Suprapubic skin (tissue), 3 donors: ENCODE results near the gene GRID1.

ENCODE experiments used
- POLR2A ChIP-seq, 2 donors: fragments of 450-650 bp; IDR thresholded peaks; one replicate each; pipeline ENCODE4 v1.6.1; 2017; ENCODE audit warnings: antibody characterized with exemption in 2 of 2, mild to moderate bottlenecking in 2 of 2, moderate library complexity in 2 of 2
- TF ChIP-seq, protein P1 (sequence below), 2 donors: fragments of 200-600 bp in 1 of 2; fragments of 450-650 bp in 1 of 2; sonication (generic) in 1 of 2; IDR thresholded peaks; one replicate each; pipeline ENCODE4 v1.5.1; 2016 to 2019; ENCODE audit warnings: antibody characterized with exemption in 2 of 2, mild to moderate bottlenecking in 1 of 2, moderate library complexity in 1 of 2

DNA sequence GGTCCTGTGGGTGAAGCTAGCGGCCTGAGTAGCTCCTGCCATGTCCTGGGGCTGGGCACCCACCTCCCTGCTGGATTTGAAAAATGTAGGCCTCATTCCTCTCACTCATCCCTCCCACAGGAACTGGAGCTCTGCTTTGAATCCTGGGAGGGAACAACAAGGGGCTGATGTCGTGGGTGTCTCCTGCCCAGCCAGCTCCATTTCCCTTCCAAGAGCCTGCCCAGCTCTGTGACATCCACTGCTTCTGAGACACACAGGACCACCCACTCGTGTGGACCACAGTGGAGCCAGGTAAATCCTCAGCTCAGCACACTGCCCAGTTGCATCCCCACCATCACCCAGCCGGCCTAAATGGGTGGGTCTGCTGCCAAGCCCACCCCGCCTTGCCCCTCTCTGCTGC lies 579.2 kb downstream of the GRID1 start:
- TF ChIP-seq, protein P1, sequence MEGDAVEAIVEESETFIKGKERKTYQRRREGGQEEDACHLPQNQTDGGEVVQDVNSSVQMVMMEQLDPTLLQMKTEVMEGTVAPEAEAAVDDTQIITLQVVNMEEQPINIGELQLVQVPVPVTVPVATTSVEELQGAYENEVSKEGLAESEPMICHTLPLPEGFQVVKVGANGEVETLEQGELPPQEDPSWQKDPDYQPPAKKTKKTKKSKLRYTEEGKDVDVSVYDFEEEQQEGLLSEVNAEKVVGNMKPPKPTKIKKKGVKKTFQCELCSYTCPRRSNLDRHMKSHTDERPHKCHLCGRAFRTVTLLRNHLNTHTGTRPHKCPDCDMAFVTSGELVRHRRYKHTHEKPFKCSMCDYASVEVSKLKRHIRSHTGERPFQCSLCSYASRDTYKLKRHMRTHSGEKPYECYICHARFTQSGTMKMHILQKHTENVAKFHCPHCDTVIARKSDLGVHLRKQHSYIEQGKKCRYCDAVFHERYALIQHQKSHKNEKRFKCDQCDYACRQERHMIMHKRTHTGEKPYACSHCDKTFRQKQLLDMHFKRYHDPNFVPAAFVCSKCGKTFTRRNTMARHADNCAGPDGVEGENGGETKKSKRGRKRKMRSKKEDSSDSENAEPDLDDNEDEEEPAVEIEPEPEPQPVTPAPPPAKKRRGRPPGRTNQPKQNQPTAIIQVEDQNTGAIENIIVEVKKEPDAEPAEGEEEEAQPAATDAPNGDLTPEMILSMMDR (IDR thresholded peaks at IDR 0.05): no peak
- TF ChIP-seq POLR2A (IDR thresholded peaks at IDR 0.05): no peak
